K562 (cell line): Measurements from ENCODE around the gene DIO3. TPM values are rescaled to one million over a fixed set of nuclear protein-coding genes. Genes with fewer than 3 reads are reported as not detected.

Experiments
- ATAC-seq: fragments of 200-7000 bp; cut with Tn5 transposase; 3 replicates; pipeline ENCODE4 v1.9.1; 2020; ENCODE audit warnings: moderate library complexity
- BruUV-seq: library from RNA; stranded (reverse); fragments of 400-500 nt; replicated peaks from 2 replicates; lab custom pipeline; 2021; lab: Mats Ljungman, UMichigan
- CTCF ChIA-PET: fragments of 300-600 bp; formaldehyde crosslinking; extraction: SDS; loops from one replicate; lab custom pipeline; 2021; ENCODE audit warnings: low intra/inter-chr PET ratio; lab: Yijun Ruan, JAX
- POLR2A ChIA-PET: fragments of 300-600, 350-650 bp; sonication (Branson Sonifier 250); formaldehyde crosslinking; extraction: SDS; loops from one replicate; lab custom pipeline; 2021; ENCODE audit warnings: antibody characterized with exemption, inconsistent platforms; lab: Yijun Ruan, JAX
- DNase-seq, 4 experiments: peaks; one replicate each; pipeline versions ENCODE4 v3.0.0 to v3.0.0-alpha.2; 2011 to 2018; ENCODE audit warnings: low spot score in 3 of 4, mixed read lengths in 3 of 4; ENCODE audit errors: extremely low read depth in 1 of 4
- FAIRE-seq: peaks from 2 replicates; lab custom pipeline; 2011; peaks lifted over from hg19 to GRCh38; lab: Jason Lieb, UNC
- H2AFZ ChIP-seq: 2 replicates; pipeline ENCODE4 v1.6.0; 2011; ENCODE audit warnings: low read depth, low read length, control low read depth, inconsistent platforms
- H3K27ac ChIP-seq: fragments of 200-600 bp; 3 replicates; pipeline ENCODE4 v1.8.0; 2011; ENCODE audit warnings: low read depth, mild to moderate bottlenecking, control low read depth, inconsistent platforms, low read length, moderate library complexity, mixed read lengths; ENCODE audit errors: extremely low read depth
- H3K27me3 ChIP-seq, 2 experiments: fragments of 300-600 bp in 1 of 2; 2 replicates in 1 of 2; 3 replicates in 1 of 2; pipeline versions ENCODE4 v1.6.0 to v1.8.0; 2011; ENCODE audit warnings: inconsistent platforms in 2 of 2, low read length in 2 of 2, mild to moderate bottlenecking in 1 of 2, mixed read lengths in 1 of 2, moderate library complexity in 1 of 2; ENCODE audit not compliant: control insufficient read depth in 2 of 2, insufficient read depth in 2 of 2
- H3K36me3 ChIP-seq: fragments of 300-600 bp; 3 replicates; pipeline ENCODE4 v1.8.0; 2011; ENCODE audit warnings: mild to moderate bottlenecking, low read length, inconsistent platforms; ENCODE audit not compliant: control insufficient read depth, insufficient read depth
- H3K4me1 ChIP-seq, 2 experiments: fragments of 200-600 bp in 1 of 2; replicated peaks in 1 of 2; 2 replicates in 1 of 2; 3 replicates in 1 of 2; pipeline versions ENCODE4 v1.5.1 to v1.8.0; 2011; ENCODE audit warnings: inconsistent platforms in 2 of 2, low read length in 2 of 2, mild to moderate bottlenecking in 1 of 2, mixed read lengths in 1 of 2, moderate library complexity in 1 of 2; ENCODE audit not compliant: control insufficient read depth in 2 of 2, insufficient read depth in 2 of 2
- H3K4me2 ChIP-seq: 2 replicates; pipeline ENCODE4 v1.6.1; 2011; ENCODE audit warnings: low read length, control low read depth, inconsistent platforms, mixed read lengths; ENCODE audit not compliant: insufficient read depth
- H3K4me3 ChIP-seq: fragments of 200-600 bp; sonication (generic), shearing (Covaris generic); 2 replicates; pipeline ENCODE4 v1.5.1; 2016; ENCODE audit warnings: control low read depth, inconsistent platforms
- H3K79me2 ChIP-seq: fragments of 200-600 bp; 3 replicates; pipeline ENCODE4 v1.8.0; 2011; ENCODE audit warnings: low read length, inconsistent platforms; ENCODE audit not compliant: control insufficient read depth, insufficient read depth
- H3K9ac ChIP-seq, 2 experiments: 2 replicates each; pipeline versions ENCODE4 v1.6.0 to v1.6.1; 2011; ENCODE audit warnings: low read depth in 2 of 2, low read length in 2 of 2, control low read depth in 1 of 2, inconsistent platforms in 1 of 2, mild to moderate bottlenecking in 1 of 2, mixed read lengths in 1 of 2; ENCODE audit not compliant: insufficient read depth in 1 of 2
- H3K9me1 ChIP-seq: one replicate; pipeline ENCODE4 v1.6.0; 2011; ENCODE audit warnings: inconsistent platforms, mild to moderate bottlenecking, low read length, moderate library complexity; ENCODE audit not compliant: control insufficient read depth, insufficient read depth
- H3K9me3 ChIP-seq: replicated peaks from 2 replicates; pipeline ENCODE4 v1.5.1; 2011; ENCODE audit warnings: low read depth, low read length, inconsistent platforms; ENCODE audit not compliant: control insufficient read depth, insufficient read depth
- H4K20me1 ChIP-seq: replicated peaks from 2 replicates; pipeline ENCODE4 v1.6.1; 2011; ENCODE audit warnings: low read length, inconsistent platforms, mixed read lengths; ENCODE audit not compliant: control insufficient read depth, insufficient read depth
- ARNT ChIP-seq, 2 experiments: fragments of 450-650 bp; IDR thresholded peaks; 2 replicates each; pipeline ENCODE4 v1.6.1; 2016; ENCODE audit warnings: mild to moderate bottlenecking in 1 of 2
- BMI1 ChIP-seq: fragments of 150-350 bp; IDR thresholded peaks from 2 replicates; pipeline ENCODE4 v1.6.1; 2014; ENCODE audit warnings: low read length
- ELF1 ChIP-seq: fragments of 200-800 bp; sonication (Bioruptor generic); IDR thresholded peaks from 2 replicates; pipeline ENCODE4 v1.6.1; 2016; ENCODE audit warnings: missing genetic modification characterization, missing compliant biosample characterization
- HEY1 ChIP-seq: fragments of 250-450 bp; sonication (Bioruptor Pico); IDR thresholded peaks from 2 replicates; pipeline ENCODE4 v1.5.0; 2020; ENCODE audit warnings: mild to moderate bottlenecking, moderate library complexity, borderline replicate concordance
- HMGN3 ChIP-seq: IDR thresholded peaks from 2 replicates; pipeline ENCODE4 v1.6.1; 2011; ENCODE audit warnings: borderline replicate concordance, low read depth, mild to moderate bottlenecking, mixed read lengths, low read length; ENCODE audit not compliant: insufficient read length; ENCODE audit errors: extremely low read depth
- IRF2 ChIP-seq: sonication (generic); formaldehyde crosslinking; IDR thresholded peaks from 2 replicates; pipeline ENCODE4 v1.8.1; 2022; ENCODE audit warnings: mild to moderate bottlenecking, missing genetic modification reagents
- KLF10 ChIP-seq: fragments of 250-450 bp; sonication (Bioruptor Pico); IDR thresholded peaks from 2 replicates; pipeline ENCODE4 v1.6.1; 2021; ENCODE audit warnings: matching md5 sums
- LCOR ChIP-seq: sonication (generic); formaldehyde crosslinking; IDR thresholded peaks from 2 replicates; pipeline ENCODE4 v1.8.0; 2022; ENCODE audit warnings: mild to moderate bottlenecking, missing genetic modification reagents
- MECOM ChIP-seq: fragments of 250-450 bp; sonication (Bioruptor Pico); IDR thresholded peaks from 2 replicates; pipeline ENCODE4 v1.8.0; 2022; ENCODE audit warnings: inconsistent platforms
- TAF7 ChIP-seq: fragments of 450-650 bp; IDR thresholded peaks from 2 replicates; pipeline ENCODE4 v1.6.1; 2016; ENCODE audit warnings: missing genetic modification characterization, missing compliant biosample characterization
- ZBTB1 ChIP-seq: sonication (generic); formaldehyde crosslinking; IDR thresholded peaks from 2 replicates; pipeline ENCODE4 v1.8.1; 2023; ENCODE audit warnings: missing genetic modification reagents, low read depth, mild to moderate bottlenecking, borderline replicate concordance
- ZFP1 ChIP-seq: fragments of 450-650 bp; formaldehyde crosslinking; IDR thresholded peaks from 2 replicates; pipeline ENCODE4 v1.4.0; 2020; ENCODE audit warnings: mild to moderate bottlenecking, mixed read lengths
- ZNF41 ChIP-seq: fragments of 250-450 bp; sonication (Bioruptor Pico); conservative IDR thresholded peaks from 2 replicates; pipeline ENCODE4 v1.4.0; 2020; ENCODE audit warnings: mild to moderate bottlenecking
- WGBS: fragments of 100-300 bp; shearing (Covaris generic); methylation state at CpG from one replicate; pipeline ENCODE4 v1.1.6; 2016; ENCODE audit warnings: low coverage, mixed read lengths; ENCODE audit not compliant: insufficient coverage; ENCODE audit errors: missing lambda C conversion rate; 5-methylcytosine and 5-hydroxymethylcytosine counted together
- in situ Hi-C: fragments of 300-500 bp; cut with MboI; formaldehyde crosslinking; loops from 4 replicates; pipeline ENCODE4 v1.15.0; 2018; ENCODE audit warnings: inconsistent platforms, mixed read lengths
- intact Hi-C: fragments of 100-400 bp; cut with micrococcal nuclease; formaldehyde crosslinking; loops from 2 replicates; pipeline ENCODE4 v1.14.2; 2022
- polyA plus RNA-seq, 8 experiments: library from polyadenylated mRNA; depleted of rRNA in 4 of 8; stranded (reverse) in 5 of 8; unstranded in 3 of 8; fragments of >200 nt; fragmentation: Nextera tagmentation in 2 of 8; fragmentation: Illumina TruSeq in 1 of 8; extraction: Ambion mirVana in 2 of 8; extraction: Trizol in 1 of 8; gene quantifications; 2 replicates each; pipeline versions ENCODE4 v1.2.1 to v1.2.3, GENCODE V29; 2011 to 2014; ENCODE audit warnings: inconsistent platforms in 1 of 8, missing spikeins in 1 of 8
- total RNA-seq, 7 experiments: library from RNA; depleted of rRNA in 6 of 7; stranded (reverse); fragments of >200 nt in 6 of 7; fragmentation: Illumina TruSeq in 2 of 7; extraction: Trizol in 2 of 7; gene quantifications; 2 replicates each; pipeline versions ENCODE4 v1.2.1 to v1.2.3, GENCODE V29; 2011 to 2021; ENCODE audit warnings: low replicate concordance in 1 of 7
- TF ChIP-seq, protein P1 (sequence below), 2 experiments: fragments of 450-650 bp; IDR thresholded peaks; 2 replicates each; pipeline ENCODE4 v1.6.1; 2016; ENCODE audit warnings: mild to moderate bottlenecking in 2 of 2, borderline replicate concordance in 1 of 2, low read depth in 1 of 2, moderate library complexity in 1 of 2

DIO3 gene
- total and polyA plus RNA-seq, 9 of the 15 experiments (the other 6 are each of a cell fraction or from before 2014, with no cell fraction given): not detected

DNA sequence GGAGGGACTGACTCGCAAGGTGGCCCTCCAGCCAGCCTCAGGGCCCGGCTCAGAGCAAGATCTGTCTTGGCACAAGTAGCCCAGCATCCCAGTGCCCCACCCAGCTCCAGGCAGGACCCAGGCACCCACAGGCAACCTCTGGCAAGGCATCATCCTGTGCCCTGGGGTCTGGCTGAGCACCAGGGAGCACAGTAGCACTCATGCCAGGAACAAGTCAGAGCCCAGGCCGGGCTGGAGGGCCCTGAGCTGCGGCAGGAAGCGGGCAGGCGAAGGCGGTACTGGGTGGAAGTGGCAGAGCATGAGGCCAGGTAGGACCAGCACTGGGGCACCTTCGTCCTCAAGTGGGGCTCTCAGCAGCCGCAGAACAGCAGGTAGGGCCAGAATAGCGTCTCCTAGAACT lies 5.2 kb upstream of the DIO3 start (continued):
- TF ChIP-seq TAF7 (tag) (no peak), HMGN3 (no peak), HEY1 (CRISPR knock-in tag) (no peak), ELF1 (tag) (no peak), IRF2 (CRISPR knock-in tag) (no peak), LCOR (no peak), KLF10 (no peak), MECOM (CRISPR knock-in tag) (no peak), BMI1 (no peak), ARNT (IDR thresholded peaks at IDR 0.05) (no peak)

DNA sequence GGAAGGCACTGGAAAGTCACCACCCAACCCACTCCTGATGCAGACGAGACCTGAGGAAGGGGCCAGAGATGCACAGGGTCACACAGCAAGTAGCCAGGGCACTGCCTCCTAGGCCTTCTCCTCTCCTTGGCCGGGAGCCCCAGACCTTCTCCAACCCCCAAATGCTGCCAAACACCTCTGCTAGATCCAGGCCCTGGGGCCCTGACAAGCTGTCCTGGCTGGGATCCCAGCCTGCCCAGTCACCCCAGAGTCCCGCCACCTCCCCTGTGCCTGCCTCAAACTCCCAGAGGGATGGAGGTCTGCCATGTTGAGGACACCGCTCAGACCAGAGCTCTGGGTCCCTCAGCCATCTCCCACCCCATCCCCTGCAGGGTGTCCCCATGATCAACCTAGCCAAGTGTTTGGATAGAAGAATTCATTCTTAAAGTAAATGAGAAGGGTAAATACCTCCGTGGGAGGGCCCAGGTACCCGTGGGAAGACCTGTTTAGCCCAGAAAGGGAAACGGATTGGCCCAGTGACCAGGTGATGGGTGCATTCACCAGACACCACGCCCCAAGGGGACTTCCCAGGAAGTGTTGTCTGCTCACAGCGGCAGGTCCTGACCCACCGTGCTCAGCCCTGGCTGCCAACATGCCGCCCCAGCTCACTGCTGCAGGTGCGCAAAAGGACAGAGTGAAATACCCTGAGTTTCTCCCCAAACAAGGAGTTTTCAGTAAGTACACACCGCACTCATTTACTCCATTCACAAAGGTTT lies 4.6 kb upstream of the DIO3 start:
- H3K79me2 ChIP-seq: no peaks in the 10 kb centered on the region
- ATAC-seq (no peak), DNase-seq (no peak), FAIRE-seq (no peak)
- in situ Hi-C loops (no loop called here), intact Hi-C loops (no loop called here)
- no peak overlapping the region for H2AFZ ChIP-seq
- no peaks in the 10 kb centered on the region for H4K20me1 ChIP-seq
- H3K27ac ChIP-seq: no peak overlapping the region
- WGBS: 14% methylated on average over 12 of the region's 13 CpGs
- H3K9me1 ChIP-seq: no peaks in the 10 kb centered on the region
- ChIA-PET POLR2A (interaction anchor here (0.6 kb wide), 3 partner anchors 20 to 1822 kb away, joined by 3 read pairs; no protein-coding TSS in a partner anchor), CTCF (no interaction called here)
- H3K4me3 ChIP-seq: no peak overlapping the region
- peaks cover 0 to 32% of the 10 kb centered on the region in 2 experiments; a peak in 3 of 5 replicates for H3K27me3 ChIP-seq
- H3K4me1 ChIP-seq: peaks cover 0 to 9% of the 10 kb centered on the region in 2 experiments; a peak in 3 of 5 replicates
- H3K9ac ChIP-seq: no peak overlapping the region
- no TSS peak for BruUV-seq
- no peaks in the 10 kb centered on the region for H3K36me3 ChIP-seq
- H3K9me3 ChIP-seq: no peaks in the 10 kb centered on the region
- no peak overlapping the region for H3K4me2 ChIP-seq
- no peak for TF ChIP-seq ZNF41 (CRISPR knock-in tag)
- TF ChIP-seq ZBTB1 (CRISPR knock-in tag): no peak
- TF ChIP-seq ZFP1 (CRISPR knock-in tag): no peak
- TF ChIP-seq MECOM (CRISPR knock-in tag): no peak
- TF ChIP-seq, protein P1, sequence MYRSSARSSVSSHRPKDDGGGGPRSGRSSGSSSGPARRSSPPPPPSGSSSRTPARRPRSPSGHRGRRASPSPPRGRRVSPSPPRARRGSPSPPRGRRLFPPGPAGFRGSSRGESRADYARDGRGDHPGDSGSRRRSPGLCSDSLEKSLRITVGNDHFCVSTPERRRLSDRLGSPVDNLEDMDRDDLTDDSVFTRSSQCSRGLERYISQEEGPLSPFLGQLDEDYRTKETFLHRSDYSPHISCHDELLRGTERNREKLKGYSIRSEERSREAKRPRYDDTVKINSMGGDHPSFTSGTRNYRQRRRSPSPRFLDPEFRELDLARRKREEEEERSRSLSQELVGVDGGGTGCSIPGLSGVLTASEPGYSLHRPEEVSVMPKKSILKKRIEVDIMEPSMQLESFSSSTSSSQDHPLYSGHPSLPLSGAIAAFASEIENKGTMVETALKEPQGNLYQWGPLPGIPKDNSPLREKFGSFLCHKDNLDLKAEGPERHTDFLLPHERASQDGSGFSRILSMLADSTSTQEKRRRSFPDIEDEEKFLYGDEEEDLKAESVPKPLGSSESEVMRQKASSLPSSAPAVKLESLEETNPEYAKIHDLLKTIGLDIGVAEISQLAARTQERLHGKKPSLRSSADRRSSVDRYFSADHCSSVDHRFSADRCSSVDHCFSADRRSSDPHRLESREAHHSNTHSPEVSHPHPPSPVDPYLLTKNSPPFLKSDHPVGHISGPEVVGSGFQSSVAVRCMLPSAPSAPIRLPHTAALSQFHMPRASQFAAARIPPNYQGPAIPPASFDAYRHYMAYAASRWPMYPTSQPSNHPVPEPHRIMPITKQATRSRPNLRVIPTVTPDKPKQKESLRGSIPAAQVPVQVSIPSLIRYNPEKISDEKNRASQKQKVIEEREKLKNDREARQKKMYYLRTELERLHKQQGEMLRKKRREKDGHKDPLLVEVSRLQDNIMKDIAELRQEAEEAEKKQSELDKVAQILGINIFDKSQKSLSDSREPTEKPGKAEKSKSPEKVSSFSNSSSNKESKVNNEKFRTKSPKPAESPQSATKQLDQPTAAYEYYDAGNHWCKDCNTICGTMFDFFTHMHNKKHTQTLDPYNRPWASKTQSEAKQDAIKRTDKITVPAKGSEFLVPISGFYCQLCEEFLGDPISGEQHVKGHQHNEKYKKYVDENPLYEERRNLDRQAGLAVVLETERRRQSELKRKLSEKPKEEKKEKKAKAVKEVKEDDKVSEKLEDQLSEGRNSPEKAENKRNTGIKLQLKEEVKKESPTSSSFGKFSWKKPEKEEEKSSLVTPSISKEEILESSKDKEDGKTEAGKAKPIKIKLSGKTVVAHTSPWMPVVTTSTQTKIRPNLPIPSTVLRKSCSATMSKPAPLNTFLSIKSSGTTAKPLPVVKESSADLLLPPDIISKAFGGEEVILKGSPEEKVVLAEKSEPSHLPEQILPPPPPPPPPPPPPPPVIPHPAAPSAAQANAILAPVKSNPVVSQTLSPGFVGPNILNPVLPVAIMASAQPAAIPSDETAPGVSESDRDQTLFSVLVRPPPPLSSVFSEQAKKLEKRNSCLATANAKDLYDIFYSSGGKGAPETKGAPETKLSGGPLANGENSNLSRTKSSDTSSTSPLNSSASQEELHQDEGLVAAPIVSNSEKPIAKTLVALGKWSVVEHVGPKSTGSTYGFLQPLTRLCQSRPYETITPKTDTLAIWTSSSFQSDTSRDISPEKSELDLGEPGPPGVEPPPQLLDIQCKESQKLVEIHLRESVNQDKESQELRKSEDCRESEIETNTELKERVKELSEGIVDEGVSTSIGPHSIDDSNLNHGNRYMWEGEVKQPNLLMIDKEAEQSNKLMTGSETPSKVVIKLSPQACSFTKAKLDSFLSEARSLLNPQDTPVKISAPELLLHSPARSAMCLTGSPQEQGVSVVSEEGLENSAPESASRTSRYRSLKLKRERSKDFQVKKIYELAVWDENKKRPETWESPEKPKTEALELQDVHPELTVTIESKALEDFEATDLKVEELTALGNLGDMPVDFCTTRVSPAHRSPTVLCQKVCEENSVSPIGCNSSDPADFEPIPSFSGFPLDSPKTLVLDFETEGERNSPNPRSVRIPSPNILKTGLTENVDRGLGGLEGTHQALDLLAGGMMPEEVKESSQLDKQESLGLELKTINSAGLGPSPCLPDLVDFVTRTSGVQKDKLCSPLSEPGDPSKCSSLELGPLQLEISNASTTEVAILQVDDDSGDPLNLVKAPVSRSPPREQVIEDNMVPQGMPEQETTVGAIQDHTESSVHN (IDR thresholded peaks at IDR 0.05; ENCODE audit: borderline replicate concordance in 1 of 2, low read depth in 1 of 2): no peak
